Measurements from ENCODE around the gene SCAPER.

Gene SCAPER

DNA sequence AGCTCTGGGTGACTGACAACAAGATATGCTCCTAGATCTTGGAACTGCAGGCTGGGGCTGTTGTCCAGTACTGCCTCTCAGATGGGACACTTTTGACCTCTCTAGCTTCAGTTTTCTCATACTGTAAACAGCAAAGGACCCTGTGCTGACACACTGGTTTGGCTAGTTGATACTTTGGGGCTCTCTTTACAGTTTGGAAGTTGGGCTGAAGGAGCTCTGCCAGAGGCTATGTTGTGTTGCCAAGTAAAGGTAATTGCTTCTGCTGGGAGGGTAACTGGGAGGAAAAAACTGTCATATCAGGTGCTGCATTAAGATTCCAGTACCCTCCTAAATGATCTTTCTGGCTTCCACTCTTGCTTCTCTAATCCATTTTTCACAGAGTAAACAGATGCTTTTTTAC lies 514.6 kb downstream of the SCAPER start:
- TF ChIP-seq, protein P1, sequence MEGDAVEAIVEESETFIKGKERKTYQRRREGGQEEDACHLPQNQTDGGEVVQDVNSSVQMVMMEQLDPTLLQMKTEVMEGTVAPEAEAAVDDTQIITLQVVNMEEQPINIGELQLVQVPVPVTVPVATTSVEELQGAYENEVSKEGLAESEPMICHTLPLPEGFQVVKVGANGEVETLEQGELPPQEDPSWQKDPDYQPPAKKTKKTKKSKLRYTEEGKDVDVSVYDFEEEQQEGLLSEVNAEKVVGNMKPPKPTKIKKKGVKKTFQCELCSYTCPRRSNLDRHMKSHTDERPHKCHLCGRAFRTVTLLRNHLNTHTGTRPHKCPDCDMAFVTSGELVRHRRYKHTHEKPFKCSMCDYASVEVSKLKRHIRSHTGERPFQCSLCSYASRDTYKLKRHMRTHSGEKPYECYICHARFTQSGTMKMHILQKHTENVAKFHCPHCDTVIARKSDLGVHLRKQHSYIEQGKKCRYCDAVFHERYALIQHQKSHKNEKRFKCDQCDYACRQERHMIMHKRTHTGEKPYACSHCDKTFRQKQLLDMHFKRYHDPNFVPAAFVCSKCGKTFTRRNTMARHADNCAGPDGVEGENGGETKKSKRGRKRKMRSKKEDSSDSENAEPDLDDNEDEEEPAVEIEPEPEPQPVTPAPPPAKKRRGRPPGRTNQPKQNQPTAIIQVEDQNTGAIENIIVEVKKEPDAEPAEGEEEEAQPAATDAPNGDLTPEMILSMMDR (IDR thresholded peaks at IDR 0.05) = no peak

DNA sequence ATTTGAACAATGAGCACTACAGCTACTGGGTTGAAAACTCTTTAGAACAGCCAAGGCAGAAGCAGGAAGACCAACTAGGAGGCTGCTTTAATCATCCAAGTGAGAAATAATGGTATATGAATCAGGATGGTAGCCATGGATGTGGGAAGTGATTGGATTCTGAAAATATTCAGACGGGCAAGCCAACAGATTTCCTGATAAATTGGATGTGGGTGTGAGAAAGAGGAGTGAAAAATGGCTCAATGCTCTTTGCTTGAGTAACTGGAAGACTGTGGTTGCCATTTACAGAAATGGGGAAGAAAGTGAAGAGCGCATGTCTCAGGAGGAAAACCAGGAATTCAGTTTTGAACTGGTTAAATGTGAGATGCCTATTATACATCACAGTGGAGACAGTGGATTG lies 518.2 kb downstream of the SCAPER start:
- TF ChIP-seq, protein P1 (IDR thresholded peaks at IDR 0.05) = no peak

DNA sequence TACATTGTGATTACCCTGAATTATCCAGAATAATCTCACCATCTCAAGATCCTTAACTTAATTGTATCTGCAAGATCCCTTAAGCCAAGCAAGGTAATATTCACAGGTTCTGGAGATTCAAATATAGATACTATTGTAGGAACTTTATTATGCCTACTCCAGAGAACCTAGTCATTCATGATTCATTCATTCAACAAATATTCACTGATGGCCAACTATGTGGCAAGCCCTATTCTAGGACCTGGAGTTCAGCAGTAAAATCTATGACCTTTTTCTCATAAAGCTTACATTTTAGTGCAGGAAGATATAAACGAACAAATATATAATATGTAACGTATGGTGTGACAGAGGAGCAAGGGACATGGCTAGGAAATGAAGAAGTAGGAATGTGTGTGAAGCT lies 519.0 kb downstream of the SCAPER start:
- TF ChIP-seq, protein P1 (IDR thresholded peaks at IDR 0.05) = no peak

DNA sequence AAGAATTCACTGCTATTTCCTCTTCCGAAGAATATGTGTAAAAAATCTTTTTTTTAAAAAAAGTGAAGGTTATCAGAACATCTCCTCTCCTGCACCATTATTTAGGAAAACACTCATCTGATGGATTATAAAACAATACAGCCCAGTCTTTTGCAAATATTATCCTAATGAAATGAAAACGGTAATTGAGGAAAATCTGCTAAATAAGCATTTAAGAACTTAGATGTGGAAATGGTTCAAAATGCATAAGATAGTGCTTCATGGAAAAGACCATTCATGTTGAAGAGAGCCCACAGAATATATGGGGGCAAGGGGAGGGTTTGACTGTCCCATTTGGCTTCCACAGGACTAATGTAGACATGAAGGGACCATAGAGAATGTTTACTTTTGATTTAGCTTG lies 520.7 kb downstream of the SCAPER start:
- TF ChIP-seq, protein P1 (IDR thresholded peaks at IDR 0.05) = no peak

DNA sequence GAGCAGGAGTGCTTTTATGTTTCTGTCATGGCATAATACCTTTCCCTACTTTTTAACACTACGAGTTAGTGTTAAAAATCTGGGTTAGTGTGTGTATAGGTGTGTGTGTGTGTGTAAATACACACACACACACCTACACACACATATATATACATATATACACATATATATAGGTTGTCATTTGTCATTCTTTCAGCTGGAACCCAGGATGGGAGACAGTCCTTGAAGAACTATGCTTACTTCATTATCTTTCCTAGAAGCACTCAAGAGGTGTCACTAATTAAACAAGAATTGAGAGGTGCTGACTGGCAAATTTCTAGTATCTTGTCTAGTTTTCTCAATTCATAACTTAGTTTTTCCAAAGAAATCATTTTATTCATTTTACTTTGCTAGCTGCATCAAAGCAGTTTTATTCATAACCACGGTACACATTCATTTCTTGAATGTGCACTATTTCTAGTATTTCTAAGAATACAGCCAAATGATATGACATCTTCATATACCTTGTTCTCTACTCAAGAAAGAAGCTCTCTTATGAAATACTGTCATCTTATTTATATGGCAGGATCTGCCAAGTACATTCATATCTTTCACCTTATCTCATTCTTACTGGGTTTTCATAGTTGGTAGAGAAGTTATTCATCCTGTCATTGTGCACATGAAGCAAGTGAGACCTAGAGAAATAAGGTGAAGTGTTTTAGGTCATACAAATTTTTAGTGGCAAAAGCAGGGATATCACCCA lies 522.0 kb downstream of the SCAPER start:
- TF ChIP-seq, protein P1 (IDR thresholded peaks at IDR 0.05) = no peak

DNA sequence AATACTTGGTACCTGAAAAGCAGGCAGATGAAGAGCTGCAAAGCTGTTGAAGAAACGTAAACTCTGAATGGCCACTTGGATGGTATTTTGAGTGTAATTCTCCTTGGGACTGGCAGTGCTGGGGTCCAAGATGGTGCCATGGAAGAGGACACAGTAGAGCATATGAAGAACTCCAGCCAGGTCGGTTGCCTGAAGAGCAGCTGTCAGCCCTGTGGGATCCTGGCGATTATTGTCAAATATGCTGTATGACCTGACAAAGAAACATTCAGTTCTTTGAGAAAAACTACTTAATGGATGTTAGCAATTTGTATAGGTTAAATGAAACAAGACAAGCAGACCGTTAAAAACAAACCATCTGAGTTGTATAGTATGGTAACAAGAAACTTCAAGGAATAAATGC lies 523.8 kb downstream of the SCAPER start:
- TF ChIP-seq, protein P1 (IDR thresholded peaks at IDR 0.05) = no peak

DNA sequence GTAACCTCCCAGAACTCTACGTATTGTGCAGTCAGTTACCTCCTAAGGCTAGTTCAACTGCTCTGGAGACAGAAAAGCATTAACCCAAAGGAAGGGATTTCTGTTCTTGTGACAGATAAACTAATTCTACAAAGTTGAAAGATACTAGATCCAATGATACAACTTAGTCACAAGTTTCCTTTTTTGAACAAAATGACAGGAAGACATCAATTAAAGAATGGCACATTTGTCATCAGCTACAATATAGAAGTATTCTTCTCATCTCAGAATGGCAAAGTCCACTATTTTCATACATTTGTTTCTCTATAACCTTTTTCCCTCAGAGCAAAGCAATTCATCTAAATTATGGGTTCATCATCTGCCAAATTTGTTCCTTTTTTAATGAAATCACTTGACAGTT lies 524.9 kb downstream of the SCAPER start:
- TF ChIP-seq, protein P1 (IDR thresholded peaks at IDR 0.05) = no peak

DNA sequence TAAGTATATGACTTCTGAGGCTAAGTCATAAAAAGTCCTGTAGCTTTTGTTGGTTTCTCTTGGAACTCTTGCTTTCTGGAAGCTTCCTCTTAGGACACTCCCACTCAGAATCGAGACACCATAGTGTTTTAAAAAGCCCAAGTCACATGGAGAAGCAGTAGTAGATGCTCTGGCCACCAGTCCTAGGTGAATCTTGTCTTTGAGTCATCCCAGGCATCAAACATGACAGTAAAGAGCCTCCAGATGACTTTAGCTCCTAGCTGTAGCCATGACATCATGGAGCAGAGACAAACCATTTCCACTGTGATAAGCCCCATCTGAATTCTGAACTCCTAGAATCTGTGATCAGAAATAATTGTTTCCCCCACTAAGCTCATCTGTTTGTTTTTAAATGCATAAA lies 526.4 kb downstream of the SCAPER start:
- TF ChIP-seq, protein P1 (IDR thresholded peaks at IDR 0.05) = no peak

Data from LNCAP (cell line).